ENCODE results near the gene SNRNP35. TPM values are rescaled to one million over a fixed set of nuclear protein-coding genes. Genes with fewer than 3 reads are reported as not detected.
A peak's percentile ranks its signal among the peaks of the same experiment; 100 is the strongest.
"Not testable (repeated sequence)": the region's sequence is repeated elsewhere in the genome, so short reads cannot be mapped to it uniquely, and the experiment has no call there.

The SNRNP35 gene
- total RNA-seq, 1 donor from 2014 or later = 14.4 TPM

- DNase-seq (ENCODE audit: low spot score) = no peak
These were observed 8.6 kb upstream of the SNRNP35 start for GRCh38 chr12:123449249-123449733.

DNA sequence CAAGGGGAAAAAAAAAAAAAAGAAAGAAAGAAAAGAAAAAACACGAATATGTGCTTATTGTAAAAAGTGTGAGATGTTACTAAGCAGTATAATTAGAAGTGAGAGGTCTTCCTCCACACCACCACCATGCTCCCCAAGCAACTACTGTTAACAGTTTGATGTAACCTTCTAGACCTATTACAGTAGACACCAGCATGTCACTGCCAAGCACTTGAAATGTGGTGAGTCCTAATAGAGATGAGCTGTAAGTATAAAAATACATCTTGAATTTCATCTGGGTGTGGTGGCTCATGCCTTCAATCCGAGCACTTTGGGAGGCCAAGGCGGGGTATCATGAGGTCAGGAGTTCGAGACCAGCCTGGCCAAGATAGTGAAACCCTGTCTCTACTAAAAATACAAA, 8.1 kb upstream of the SNRNP35 start:
- no peak for DNase-seq (ENCODE audit: low spot score)

DNA sequence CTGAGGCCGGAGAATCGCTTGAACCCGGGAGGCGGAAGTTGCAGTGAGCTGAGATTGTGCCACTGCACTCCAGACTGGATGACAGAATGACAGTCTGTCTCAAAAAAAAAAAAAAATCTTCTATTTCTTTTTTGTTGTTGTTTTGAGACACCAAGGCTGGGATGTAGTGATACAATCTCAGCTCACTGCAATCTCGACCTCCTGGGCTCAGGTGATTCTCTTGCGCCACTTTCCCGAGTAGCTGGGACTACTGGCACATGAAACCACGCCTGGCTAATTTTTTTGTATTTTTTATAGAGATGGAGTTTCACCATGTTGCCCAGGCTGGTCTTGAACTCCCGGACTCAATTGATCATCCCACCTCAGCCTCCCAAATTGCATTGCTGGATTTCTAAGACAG, 7.3 kb upstream of the SNRNP35 start:
- no peak for DNase-seq (ENCODE audit: low spot score)

- not testable (repeated sequence) for DNase-seq (ENCODE audit: low spot score)
These were observed 5.7 kb upstream of the SNRNP35 start for GRCh38 chr12:123452276-123452550.

GRCh38 chr12:123453165-123453564, 4.8 kb upstream of the SNRNP35 start:
- peak; percentile 28 for DNase-seq (ENCODE audit: low spot score)

DNA sequence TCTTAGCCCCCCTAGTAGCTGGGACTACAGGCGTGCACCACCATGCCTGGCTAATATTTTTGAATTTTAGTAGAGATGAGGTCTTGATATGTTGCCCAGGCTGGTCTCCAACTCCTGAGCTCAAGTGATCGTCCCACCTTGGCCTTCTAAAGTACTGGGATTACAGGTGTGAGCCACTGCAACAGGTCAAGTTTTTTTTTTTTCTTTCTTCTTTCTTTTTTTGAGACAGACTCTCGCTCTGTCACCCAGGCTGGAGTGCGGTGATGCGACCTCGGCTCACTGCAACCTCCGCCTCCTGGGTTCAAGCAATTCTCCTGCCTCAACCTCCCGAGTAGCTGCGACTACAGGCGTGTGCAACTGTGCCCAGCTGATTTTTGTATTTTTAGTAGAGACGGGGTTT, 5.2 kb downstream of the SNRNP35 start:
- not testable (repeated sequence) for DNase-seq (ENCODE audit: low spot score)

GRCh38 chr12:123465084-123465483, 7.1 kb downstream of the SNRNP35 start:
- no peak for DNase-seq (ENCODE audit: low spot score)

GRCh38 chr12:123468786-123469185, 10.8 kb downstream of the SNRNP35 start:
- DNase-seq (ENCODE audit: low spot score) = no peak

DNA sequence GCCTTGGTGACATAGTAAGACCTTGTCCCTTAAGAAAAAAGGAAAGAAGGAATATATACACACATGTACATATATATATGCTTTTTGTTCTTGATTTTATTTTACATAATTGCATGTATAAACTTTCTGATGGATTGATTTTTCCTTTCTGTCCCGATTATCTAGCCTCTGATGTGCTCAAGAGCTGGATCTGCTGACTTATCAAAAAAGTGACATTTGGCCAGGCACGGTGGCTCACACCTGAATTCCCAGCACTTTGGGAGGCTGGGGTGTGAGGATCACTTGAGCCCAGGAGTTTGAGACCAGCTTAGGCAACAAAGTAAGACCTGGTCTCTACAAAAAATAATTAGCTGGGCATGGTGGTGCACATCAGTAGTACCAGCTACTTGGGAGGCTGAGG, 12.0 kb downstream of the SNRNP35 start:
- no peak for DNase-seq (ENCODE audit: low spot score)

GRCh38 chr12:123471374-123472068, 13.6 kb downstream of the SNRNP35 start:
- DNase-seq (ENCODE audit: low spot score) = peak; percentile 24

GRCh38 chr12:123472438-123472849, 14.5 kb downstream of the SNRNP35 start:
- DNase-seq (ENCODE audit: low spot score) = no peak

DNA sequence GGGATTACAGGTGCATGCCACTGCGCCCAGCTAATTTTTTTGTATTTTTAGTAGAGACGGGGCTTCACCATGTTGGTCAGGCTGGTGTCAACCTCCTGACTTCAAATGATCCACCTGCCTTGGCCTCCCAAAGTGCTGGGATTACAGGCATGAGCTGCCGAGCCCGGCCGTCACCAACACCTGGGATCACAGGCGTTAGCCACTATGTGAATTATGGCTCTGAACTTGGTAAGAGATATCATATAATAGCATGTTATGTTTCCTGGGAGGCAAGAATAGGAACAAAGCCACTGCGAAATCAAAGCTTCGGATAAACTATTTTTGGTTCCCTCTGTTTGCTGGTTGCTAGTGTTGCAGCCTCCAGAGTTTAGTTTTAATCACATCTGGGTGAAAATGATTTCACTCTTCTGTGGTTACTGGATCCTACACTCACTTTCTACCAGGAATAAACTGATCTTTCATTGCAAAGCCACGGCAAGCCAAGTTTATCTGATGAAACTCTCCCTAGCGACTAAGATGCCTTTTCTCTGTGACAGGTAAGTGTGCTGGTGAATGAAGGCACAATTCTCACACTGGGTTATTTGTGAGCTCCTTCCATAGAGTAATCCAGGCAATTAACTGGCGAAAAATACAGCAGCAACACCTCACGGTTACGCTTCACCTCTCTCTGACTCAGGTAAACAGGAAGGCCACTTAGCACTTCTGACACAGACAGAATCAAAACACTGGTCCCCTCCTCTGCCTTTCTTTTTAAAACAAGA, 16.7 kb downstream of the SNRNP35 start:
- no peak for DNase-seq (ENCODE audit: low spot score)

DNA sequence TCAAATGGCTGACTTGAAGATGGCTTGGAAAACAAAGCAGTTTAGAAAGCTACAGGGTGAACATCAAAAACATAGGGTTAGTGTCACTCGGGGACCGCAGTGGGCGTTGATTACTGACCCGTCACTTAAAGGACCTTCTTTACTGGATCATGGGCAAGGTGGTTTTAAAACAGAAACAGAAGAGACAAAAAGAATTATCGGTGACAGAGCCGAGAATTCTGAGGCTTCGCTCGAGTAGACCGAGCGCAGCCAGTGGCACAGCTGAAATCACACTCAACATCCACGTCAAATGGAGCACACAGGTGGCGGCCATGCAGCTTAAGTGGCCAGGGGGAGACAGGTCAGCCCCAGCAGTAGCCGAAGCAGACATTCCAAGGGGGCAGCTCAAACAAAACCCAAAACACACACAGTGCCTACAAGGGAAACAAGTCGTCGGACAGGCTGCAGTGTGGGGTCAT, 17.3 kb downstream of the SNRNP35 start:
- DNase-seq (ENCODE audit: low spot score) = no peak

- DNase-seq (ENCODE audit: low spot score) = no peak
These were observed 20.1 kb downstream of the SNRNP35 start for GRCh38 chr12:123478069-123478468.

GRCh38 chr12:123478762-123479161, 20.8 kb downstream of the SNRNP35 start:
- DNase-seq (ENCODE audit: low spot score) = peak; percentile 45

- no peak for DNase-seq (ENCODE audit: low spot score)
These were observed 21.7 kb downstream of the SNRNP35 start for GRCh38 chr12:123479442-123480180.

DNA sequence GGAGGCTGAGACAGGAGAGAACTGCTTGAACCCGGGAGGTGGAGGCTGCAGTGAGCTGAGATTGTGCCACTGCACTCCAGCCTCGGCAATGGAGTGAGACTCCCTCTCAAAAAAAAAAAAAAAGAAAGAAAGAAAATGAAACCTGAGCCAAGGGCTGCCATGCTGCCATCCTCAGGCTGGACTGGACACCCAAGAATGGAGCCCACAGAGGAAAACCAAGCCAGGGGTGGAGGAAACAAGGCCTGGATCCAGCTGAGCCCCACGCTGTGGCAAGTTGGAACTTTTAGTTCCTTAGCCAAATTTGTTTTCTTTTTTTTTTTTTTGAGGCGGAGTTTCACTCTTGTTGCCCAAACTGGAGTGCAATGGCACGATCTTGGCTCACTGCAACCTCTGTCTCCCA, 23.3 kb downstream of the SNRNP35 start:
- DNase-seq (ENCODE audit: low spot score) = not testable (repeated sequence)

DNA sequence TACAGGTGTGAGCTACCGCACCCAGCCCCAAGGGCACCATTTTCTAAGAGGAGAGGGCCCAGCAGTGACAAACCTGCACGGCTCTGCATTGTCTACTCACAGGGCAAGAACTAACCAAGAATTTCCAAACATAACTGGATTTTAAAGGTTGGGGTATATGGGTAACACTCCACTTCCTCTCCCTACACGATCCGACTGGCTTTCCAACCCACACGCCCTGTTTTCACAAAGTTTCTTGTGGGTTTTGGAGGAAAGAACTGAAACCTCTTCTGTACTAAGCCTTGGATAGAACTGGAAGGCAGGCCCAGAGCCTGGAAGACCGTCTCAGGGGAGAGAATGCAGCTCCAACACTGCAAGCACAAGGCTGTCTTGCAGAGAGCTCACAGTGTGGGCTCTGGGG, 24.9 kb downstream of the SNRNP35 start:
- DNase-seq (ENCODE audit: low spot score) = no peak

GRCh38 chr12:123483602-123484248, 25.8 kb downstream of the SNRNP35 start:
- no peak for DNase-seq (ENCODE audit: low spot score)

- DNase-seq (ENCODE audit: low spot score) = no peak
These were observed 27.8 kb downstream of the SNRNP35 start for GRCh38 chr12:123485756-123486155.

DNA sequence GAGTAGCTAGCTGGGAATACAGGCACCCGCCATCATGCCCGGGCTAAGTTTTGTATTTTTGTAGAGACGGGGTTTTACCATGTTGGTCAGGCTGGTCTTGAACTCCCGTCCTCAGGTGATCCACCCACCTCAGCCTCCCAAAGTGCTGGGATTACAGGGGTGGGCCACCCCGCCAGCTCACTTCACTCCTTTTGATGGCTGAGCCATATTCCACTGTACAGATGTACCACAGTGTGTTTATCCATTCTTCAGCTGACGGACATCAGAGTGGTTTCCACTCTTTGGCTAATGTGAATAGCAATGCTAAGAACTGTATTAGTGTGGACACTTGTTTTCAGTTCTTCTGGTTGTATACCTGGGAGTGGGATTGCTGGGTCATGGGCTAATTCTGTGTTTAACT, 29.5 kb downstream of the SNRNP35 start:
- DNase-seq (ENCODE audit: low spot score) = no peak

Measured in umbilical cord (tissue), 2 donors.